Gastrocnemius medialis (tissue), 4 donors: ENCODE measurements around the gene ADAM12.

Experiments used
- POLR2A ChIP-seq, 2 donors: fragments of 450-650 bp; IDR thresholded peaks; one replicate each; pipeline ENCODE4 v1.6.1; 2017; ENCODE audit warnings: antibody characterized with exemption in 2 of 2, mild to moderate bottlenecking in 2 of 2, moderate library complexity in 2 of 2
- TF ChIP-seq, protein P1 (sequence below), 5 experiments: fragments of 450-650 bp in 3 of 5; fragments of 200-600 bp in 2 of 5; sonication (generic) in 2 of 5; IDR thresholded peaks in 4 of 5; conservative IDR thresholded peaks in 1 of 5; 1 replicate in 4 of 5; 2 replicates in 1 of 5; pipeline ENCODE4 v1.5.1; 2016 to 2019; ENCODE audit warnings: antibody characterized with exemption in 5 of 5, mild to moderate bottlenecking in 3 of 5, moderate library complexity in 3 of 5

DNA sequence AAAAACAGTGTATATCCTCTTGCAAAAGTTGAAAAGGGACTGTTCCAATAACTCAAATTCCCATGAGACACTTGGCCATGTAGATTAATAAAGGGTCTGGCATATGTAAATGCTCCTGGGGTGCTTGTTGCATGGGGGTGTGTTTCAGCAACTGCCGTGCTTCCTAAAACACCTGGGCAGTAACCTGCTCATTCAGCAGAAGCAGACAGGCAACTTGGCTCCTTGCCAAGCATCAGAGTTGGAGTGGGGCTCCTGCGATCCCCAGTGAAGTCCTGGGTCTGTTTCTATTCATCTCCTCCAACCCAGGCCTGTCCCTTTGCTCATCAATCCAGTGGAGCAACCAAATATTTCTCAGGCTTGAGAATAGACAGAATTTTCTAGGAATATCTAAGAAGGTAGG, 42.2 kb upstream of the ADAM12 start:
- TF ChIP-seq, protein P1, sequence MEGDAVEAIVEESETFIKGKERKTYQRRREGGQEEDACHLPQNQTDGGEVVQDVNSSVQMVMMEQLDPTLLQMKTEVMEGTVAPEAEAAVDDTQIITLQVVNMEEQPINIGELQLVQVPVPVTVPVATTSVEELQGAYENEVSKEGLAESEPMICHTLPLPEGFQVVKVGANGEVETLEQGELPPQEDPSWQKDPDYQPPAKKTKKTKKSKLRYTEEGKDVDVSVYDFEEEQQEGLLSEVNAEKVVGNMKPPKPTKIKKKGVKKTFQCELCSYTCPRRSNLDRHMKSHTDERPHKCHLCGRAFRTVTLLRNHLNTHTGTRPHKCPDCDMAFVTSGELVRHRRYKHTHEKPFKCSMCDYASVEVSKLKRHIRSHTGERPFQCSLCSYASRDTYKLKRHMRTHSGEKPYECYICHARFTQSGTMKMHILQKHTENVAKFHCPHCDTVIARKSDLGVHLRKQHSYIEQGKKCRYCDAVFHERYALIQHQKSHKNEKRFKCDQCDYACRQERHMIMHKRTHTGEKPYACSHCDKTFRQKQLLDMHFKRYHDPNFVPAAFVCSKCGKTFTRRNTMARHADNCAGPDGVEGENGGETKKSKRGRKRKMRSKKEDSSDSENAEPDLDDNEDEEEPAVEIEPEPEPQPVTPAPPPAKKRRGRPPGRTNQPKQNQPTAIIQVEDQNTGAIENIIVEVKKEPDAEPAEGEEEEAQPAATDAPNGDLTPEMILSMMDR (IDR thresholded peaks at IDR 0.05 in 4 of 5, conservative IDR thresholded peaks at IDR 0.05 in 1 of 5), result no peak
- TF ChIP-seq POLR2A (IDR thresholded peaks at IDR 0.05), result no peak
